Activated T-cell treated with anti-CD3 and anti-CD28 coated beads, Interleukin-2, amount 50 U/mL, for 24 hours (primary cell): ENCODE results near the gene KCNF1.

ENCODE experiments used
- DNase-seq: peaks from one replicate; pipeline ENCODE4 v3.0.0-alpha.2; 2020
- H3K27ac Mint-ChIP-seq: 2 replicates; pipeline ENCODE4 v1.8.0; 2020; ENCODE audit warnings: mild to moderate bottlenecking, mixed read lengths
- H3K27me3 Mint-ChIP-seq: 2 replicates; pipeline ENCODE4 v1.8.0; 2020; ENCODE audit warnings: mixed read lengths
- H3K36me3 Mint-ChIP-seq: 2 replicates; pipeline ENCODE4 v1.8.0; 2020; ENCODE audit warnings: low read depth, mixed read lengths
- H3K4me1 Mint-ChIP-seq: 2 replicates; pipeline ENCODE4 v1.8.0; 2020; ENCODE audit warnings: low read depth, mixed read lengths
- H3K4me3 Mint-ChIP-seq: 2 replicates; pipeline ENCODE4 v1.8.0; 2020; ENCODE audit warnings: mild to moderate bottlenecking, moderate library complexity, mixed read lengths
- H3K9me3 Mint-ChIP-seq: 2 replicates; pipeline ENCODE4 v1.8.0; 2020; ENCODE audit warnings: mixed read lengths

KCNF1 gene

DNA sequence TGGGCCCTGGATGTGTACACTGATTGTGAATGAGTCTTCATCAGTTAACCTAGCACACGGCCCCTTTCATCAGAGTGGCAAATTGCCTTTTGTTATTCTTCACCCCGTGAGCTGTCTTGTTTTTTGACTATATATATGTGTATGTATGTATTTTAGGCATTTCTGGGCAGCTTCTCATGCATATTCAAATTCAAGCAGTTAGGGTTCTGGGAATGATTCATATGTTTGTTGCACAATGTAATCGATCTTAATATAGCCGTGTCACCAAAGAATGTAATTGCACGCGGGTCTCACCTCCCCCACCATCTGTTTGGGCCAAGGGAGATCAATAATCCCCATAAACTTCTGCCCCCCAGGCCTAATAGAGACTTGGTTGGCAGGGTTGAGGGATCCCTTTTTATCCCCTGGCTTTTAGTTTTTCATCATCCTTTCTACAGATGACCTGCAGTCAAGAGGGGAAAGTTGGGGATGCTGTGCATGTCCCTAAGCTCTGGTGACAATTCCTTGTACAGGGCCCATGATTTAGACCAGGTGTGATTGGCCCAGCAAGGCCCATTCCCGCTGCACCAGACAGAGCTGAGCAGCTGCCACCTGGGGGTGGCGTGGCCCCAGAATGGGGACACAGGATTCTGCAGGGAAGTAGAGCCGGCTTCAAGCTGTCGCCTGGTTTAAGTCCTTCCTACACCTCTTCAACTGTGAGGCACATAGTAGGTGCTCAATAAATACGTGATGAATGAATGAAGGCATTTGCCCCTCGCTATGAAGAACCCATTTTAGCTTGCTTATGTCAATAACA is 19.2 kb downstream of the KCNF1 start:
- peaks cover under 1% of the 10 kb centered on the region for H3K4me1 Mint-ChIP-seq
- no peak for DNase-seq
- H3K27ac Mint-ChIP-seq: no peak overlapping the region
- H3K27me3 Mint-ChIP-seq: peaks cover 17% of the 10 kb centered on the region
- no peaks in the 10 kb centered on the region for H3K9me3 Mint-ChIP-seq
- no peak overlapping the region for H3K4me3 Mint-ChIP-seq
- no peaks in the 10 kb centered on the region for H3K36me3 Mint-ChIP-seq

DNA sequence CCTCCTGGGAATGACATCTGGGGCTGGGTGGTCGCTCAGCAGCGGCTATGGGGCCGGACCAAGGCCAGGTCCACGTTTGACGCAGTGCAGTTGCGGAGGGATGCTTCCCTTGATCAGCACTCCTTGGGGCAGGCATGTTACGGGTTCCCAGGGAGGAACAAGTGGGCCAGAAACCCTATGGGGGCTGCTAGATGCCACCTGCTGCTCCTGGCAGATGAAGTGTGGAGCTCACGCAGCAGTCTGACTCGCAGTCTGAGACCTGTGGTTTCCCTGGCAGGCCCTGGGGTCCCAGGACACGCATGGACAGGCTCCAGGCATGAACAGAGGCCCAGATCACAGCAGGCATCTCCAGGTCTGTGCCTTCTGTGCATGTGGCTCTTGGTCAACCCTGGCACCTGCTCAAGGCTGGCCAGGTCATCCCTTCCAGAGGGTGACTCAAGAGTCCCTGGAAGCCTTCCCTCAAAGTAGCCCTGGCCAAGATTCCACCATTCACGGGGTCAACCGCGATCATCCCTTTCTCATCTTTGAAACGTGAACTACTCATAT is 20.0 kb downstream of the KCNF1 start:
- peaks cover 2% of the 10 kb centered on the region for H3K4me1 Mint-ChIP-seq
- H3K9me3 Mint-ChIP-seq: no peaks in the 10 kb centered on the region
- no peak overlapping the region for H3K4me3 Mint-ChIP-seq
- H3K27me3 Mint-ChIP-seq: peaks cover 13% of the 10 kb centered on the region
- H3K27ac Mint-ChIP-seq: no peak overlapping the region
- DNase-seq: no peak
- H3K36me3 Mint-ChIP-seq: no peaks in the 10 kb centered on the region

DNA sequence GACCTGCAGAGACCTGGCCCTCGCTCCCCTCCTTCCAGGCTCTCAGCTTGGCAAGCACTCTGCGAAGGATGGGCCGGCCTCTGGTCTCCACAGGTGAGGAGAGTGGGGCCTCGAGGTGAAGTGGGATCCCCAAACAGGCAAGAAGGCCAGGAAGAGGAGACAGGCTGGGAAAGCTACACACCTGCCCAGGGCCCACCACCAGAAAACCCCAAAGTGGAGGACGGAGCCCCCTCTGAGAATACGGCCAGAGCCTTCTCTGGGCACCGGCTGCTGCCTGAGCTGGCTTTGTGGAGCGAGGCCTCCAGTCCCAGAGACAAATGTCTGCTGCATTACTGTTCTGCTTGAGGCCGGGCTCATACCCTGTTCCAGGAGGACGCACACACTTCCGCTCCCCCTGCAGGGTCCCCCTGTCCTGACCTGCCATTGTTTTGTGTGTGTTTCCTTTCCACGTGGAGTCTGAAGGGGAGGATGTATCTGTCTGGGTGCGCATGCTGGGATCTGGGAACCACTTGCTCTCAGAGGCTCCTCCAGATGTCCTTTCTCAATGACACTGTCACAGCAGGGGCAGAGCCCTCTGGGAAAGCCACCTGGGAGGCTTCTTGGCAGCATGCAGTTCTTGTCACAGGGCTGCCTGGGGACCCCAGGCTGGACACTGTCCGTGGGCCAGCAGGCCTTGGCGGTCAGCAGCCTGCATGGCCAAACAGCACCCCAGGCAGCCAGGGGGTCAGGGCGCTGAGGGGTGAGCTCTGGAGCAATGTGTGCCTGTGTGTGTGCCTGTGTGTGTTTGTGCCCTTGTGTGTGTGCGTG is 20.8 kb downstream of the KCNF1 start:
- Mint-ChIP-seq H3K27ac (no peak overlapping the region), H3K27me3 (peaks cover 13% of the 10 kb centered on the region), H3K4me1 (peaks cover 2% of the 10 kb centered on the region), H3K9me3 (no peaks in the 10 kb centered on the region), H3K4me3 (no peak overlapping the region), H3K36me3 (no peaks in the 10 kb centered on the region)
- DNase-seq: no peak

- peaks cover 2% of the 10 kb centered on the region for H3K9me3 Mint-ChIP-seq
- no peak for DNase-seq
- no peak overlapping the region for H3K27ac Mint-ChIP-seq
- no peak overlapping the region for H3K4me3 Mint-ChIP-seq
- H3K4me1 Mint-ChIP-seq: peaks cover 2% of the 10 kb centered on the region
- no peaks in the 10 kb centered on the region for H3K36me3 Mint-ChIP-seq
- H3K27me3 Mint-ChIP-seq: peaks cover 13% of the 10 kb centered on the region
Observed at GRCh38 chr2:10933700-10934225, 22.0 kb downstream of the KCNF1 start.

DNA sequence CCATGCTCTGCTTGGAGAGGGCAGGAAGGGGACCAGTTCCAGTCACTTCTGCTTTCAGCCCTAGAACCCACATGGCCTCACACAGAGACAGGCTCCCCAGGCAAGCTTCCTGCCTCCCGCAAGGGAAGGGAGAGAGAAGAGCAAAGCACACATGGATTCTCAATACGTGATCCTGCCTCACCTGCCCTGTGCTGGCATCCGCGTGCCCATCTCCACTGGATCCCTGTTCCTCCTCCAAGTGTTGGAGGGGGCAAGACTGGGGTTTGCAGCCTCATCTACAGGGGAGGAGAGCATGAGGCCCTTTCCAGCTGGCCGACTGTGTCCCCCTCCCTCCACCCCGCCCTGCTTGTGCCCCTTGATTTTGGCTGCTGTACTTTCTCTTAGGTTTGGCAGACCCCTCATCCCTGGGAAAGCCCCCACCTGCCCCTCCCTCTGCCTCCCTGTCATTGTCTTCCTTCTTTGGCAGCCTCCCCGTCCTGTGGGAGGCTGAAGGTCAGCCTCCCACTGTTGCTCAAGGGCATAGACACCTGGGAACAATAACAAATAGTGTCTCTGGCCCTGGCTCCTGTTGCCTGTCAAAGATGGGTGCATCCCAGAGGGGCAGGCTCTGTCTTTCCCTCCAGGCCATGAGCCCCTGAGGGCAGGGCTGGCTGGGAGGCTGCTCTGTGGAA is 22.7 kb downstream of the KCNF1 start:
- Mint-ChIP-seq H3K27me3 (peaks cover 7% of the 10 kb centered on the region), H3K4me1 (peaks cover 2% of the 10 kb centered on the region), H3K27ac (no peak overlapping the region), H3K36me3 (no peaks in the 10 kb centered on the region), H3K4me3 (no peak overlapping the region), H3K9me3 (peaks cover 9% of the 10 kb centered on the region)
- no peak for DNase-seq

DNA sequence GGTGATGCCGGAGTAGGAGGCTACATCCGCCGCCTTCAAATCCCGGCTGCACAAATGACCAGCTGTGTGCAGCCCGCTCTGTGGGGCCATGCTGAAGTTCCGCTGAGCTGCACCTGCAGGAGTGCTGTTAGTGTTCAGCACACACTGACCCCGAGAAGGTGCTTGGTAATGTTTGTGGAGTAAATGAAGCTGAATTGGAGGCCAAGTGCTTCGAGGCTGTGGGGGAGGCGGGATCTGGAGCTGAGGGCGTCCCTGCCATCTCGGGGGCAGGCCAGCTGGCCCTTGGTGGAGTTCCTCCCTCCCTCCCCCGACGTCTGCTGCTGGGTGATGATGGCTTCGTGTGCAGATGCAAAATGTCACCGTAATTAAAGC is 23.2 kb downstream of the KCNF1 start:
- Mint-ChIP-seq H3K4me1 (peaks cover 2% of the 10 kb centered on the region), H3K36me3 (no peaks in the 10 kb centered on the region), H3K27ac (no peak overlapping the region), H3K9me3 (peaks cover 11% of the 10 kb centered on the region), H3K27me3 (peaks cover 3% of the 10 kb centered on the region), H3K4me3 (no peak overlapping the region)
- DNase-seq: no peak

- H3K4me3 Mint-ChIP-seq: no peak overlapping the region
Observed at GRCh38 chr2:10935366-10935918, 23.7 kb downstream of the KCNF1 start.

GRCh38 chr2:10935953-10936942 is 24.5 kb downstream of the KCNF1 start:
- Mint-ChIP-seq H3K4me1 (peaks cover 2% of the 10 kb centered on the region), H3K9me3 (peaks cover 11% of the 10 kb centered on the region), H3K27me3 (peaks cover 5% of the 10 kb centered on the region), H3K36me3 (no peaks in the 10 kb centered on the region), H3K4me3 (no peak overlapping the region), H3K27ac (no peak overlapping the region)
- DNase-seq: no peak

More at GRCh38 chr2:10935366-10935918, 23.7 kb downstream of the KCNF1 start:
- H3K4me1 Mint-ChIP-seq: peaks cover 2% of the 10 kb centered on the region
- H3K27me3 Mint-ChIP-seq: peaks cover 3% of the 10 kb centered on the region
- H3K36me3 Mint-ChIP-seq: no peaks in the 10 kb centered on the region
- no peak for DNase-seq
- H3K27ac Mint-ChIP-seq: no peak overlapping the region
- peaks cover 11% of the 10 kb centered on the region for H3K9me3 Mint-ChIP-seq

DNA sequence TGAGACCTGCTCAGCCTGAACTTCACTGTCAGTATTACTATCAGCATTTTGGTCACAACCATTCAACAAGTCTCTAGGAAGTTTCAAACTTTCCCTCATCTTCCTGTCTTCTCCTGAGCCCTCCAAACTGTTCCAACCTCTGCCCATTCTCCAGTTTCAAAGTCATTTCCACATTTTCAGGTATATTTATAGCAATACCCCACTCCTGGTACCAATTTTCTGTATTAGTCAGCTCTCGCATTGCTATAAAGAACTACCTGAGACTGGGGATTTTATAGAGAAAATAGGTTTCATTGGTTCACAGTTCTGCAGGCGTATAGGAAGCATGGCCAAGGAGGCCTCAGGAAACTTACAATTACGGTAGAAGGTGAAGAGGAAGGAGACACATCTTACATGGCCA is 27.3 kb downstream of the KCNF1 start:
- DNase-seq: no peak
- H3K4me3 Mint-ChIP-seq: no peak overlapping the region
- H3K27ac Mint-ChIP-seq: no peak overlapping the region
- H3K9me3 Mint-ChIP-seq: peaks cover 11% of the 10 kb centered on the region
- peaks cover 21% of the 10 kb centered on the region for H3K27me3 Mint-ChIP-seq
- H3K36me3 Mint-ChIP-seq: no peaks in the 10 kb centered on the region
- peaks cover 2% of the 10 kb centered on the region for H3K4me1 Mint-ChIP-seq

- no peak overlapping the region for H3K4me3 Mint-ChIP-seq
- H3K9me3 Mint-ChIP-seq: peaks cover 11% of the 10 kb centered on the region
- peaks cover 2% of the 10 kb centered on the region for H3K4me1 Mint-ChIP-seq
- no peak for DNase-seq
- no peaks in the 10 kb centered on the region for H3K36me3 Mint-ChIP-seq
- no peak overlapping the region for H3K27ac Mint-ChIP-seq
- H3K27me3 Mint-ChIP-seq: peaks cover 30% of the 10 kb centered on the region
Observed at GRCh38 chr2:10940596-10940995, 28.9 kb downstream of the KCNF1 start.

- Mint-ChIP-seq H3K36me3 (no peaks in the 10 kb centered on the region), H3K9me3 (peaks cover 11% of the 10 kb centered on the region), H3K27ac (no peak overlapping the region), H3K4me3 (no peak overlapping the region), H3K27me3 (peaks cover 36% of the 10 kb centered on the region), H3K4me1 (no peaks in the 10 kb centered on the region)
- no peak for DNase-seq
Observed at GRCh38 chr2:10941383-10941782, 29.6 kb downstream of the KCNF1 start.

DNA sequence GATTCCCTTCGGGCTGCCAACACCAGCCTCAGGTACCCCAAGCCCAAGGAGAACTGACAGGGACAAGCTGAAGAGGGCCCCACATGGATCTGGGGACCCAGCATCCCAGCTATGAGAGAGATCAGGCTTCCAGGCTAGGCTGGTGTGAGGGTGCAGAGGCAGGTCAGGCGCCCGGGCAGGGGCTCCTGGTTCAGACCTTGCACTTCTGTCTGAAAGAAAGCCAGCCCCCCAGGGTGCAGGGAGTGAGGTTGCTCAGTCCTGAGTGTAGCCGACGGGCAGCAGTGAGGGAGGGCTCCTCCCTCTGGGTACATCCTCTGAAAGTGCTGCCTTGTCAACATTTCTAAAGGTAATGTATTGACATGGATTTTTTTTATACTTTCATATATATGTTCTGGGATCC is 33.1 kb downstream of the KCNF1 start:
- DNase-seq: no peak
- Mint-ChIP-seq H3K9me3 (no peaks in the 10 kb centered on the region), H3K4me3 (no peak overlapping the region), H3K36me3 (no peaks in the 10 kb centered on the region), H3K27me3 (peaks cover 59% of the 10 kb centered on the region), H3K27ac (no peak overlapping the region), H3K4me1 (no peaks in the 10 kb centered on the region)

DNA sequence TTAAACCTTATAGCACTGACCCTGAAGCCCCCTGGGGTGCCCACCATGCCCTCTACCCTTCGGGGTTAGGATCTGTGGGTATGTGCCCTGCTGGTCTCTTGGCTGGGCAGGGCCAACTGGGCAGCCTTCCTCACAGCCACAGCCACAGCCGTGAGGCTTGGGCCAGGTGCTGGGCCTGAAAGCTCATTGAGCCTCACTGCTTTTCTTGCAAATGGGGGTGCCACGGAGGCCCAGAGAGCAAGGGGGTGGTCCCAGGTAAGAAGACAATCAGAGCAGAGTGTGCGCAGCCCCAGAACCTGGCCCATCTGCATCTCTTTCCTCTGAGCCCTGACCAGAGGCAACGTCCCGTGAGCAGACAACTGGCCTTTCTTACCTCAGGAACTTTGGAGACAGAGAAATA is 34.7 kb downstream of the KCNF1 start:
- peaks cover 60% of the 10 kb centered on the region for H3K27me3 Mint-ChIP-seq
- DNase-seq: no peak
- H3K9me3 Mint-ChIP-seq: no peaks in the 10 kb centered on the region

More for the DNA sequence above, 34.7 kb downstream of the KCNF1 start:
- H3K4me1 Mint-ChIP-seq: no peaks in the 10 kb centered on the region
- H3K27ac Mint-ChIP-seq: no peak overlapping the region
- no peaks in the 10 kb centered on the region for H3K36me3 Mint-ChIP-seq
- H3K4me3 Mint-ChIP-seq: no peak overlapping the region
